Measurements from ENCODE around the gene TSNAX.
"Not testable (repeated sequence)": the region's sequence is repeated elsewhere in the genome, so short reads cannot be mapped to it uniquely, and the experiment has no call there.

TSNAX gene

DNA sequence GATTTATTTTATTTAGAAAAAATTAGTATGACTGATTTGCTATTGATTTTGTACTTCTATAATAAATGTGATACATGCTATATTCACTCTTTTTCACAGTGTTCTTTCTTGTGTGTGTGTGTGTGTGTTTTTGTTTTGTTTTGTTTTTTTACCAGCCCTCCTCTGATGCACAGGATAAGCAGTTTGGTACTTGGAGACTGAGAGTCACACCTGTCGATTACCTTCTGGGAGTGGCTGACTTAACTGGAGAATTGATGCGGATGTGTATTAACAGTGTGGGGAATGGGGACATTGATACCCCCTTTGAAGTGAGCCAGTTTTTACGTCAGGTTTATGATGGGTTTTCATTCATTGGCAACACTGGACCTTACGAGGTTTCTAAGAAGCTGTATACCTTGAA is 35.9 kb downstream of the TSNAX start:
- DNase-seq, result no peak

DNA sequence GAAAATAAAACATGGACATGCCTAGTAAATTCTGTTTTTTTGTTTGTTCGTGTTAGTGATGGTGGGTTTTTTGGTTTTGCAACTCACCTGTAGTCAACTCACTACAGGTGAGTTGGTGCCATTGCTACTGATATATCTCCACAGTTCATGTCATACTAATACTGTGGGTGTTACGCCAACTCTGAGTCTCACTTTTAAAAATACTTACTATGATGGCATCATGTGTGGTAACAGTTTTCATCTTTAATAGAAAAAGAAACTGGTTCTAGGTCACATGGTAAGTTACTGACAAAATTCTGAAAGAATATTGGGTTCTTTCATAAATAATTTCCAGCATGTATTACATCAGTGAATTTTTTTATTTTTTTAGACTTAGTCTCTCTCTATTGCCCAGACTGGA is 38.0 kb downstream of the TSNAX start:
- DNase-seq, result no peak

DNA sequence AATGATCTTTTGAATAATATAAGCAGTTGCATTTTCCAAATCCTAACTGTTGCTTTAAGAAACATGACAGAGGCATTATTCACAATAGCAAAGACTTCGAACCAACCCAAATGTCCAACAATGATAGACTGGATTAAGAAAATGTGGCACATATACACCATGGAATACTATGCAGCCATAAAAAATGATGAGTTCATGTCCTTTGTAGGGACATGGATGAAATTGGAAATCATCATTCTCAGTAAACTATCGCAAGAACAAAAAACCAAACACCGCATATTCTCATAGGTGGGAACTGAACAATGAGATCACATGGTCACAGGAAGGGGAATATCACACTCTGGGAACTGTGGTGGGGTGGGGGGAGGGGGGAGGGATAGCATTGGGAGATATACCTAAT is 41.8 kb downstream of the TSNAX start:
- DNase-seq, result not testable (repeated sequence)

DNA sequence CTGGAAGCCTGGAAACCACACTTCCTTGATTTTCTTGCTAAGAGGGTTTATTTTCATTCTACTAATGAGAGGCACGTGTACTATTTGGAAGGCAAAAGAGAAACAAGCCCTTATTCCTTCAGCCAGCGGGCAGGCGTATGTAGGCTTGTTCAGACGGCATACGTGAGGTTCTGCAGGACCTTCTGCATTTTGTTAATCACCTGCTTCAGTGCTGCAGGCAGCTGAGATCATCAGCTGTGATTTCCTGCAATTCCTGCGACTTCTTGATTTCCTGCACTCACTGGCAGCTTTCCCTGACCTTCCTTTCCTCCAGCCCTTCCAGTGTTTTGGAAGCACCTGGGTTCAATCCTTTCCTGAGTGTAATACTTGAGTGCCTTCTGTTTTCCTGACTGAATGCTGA is 43.4 kb downstream of the TSNAX start:
- no peak for DNase-seq

DNA sequence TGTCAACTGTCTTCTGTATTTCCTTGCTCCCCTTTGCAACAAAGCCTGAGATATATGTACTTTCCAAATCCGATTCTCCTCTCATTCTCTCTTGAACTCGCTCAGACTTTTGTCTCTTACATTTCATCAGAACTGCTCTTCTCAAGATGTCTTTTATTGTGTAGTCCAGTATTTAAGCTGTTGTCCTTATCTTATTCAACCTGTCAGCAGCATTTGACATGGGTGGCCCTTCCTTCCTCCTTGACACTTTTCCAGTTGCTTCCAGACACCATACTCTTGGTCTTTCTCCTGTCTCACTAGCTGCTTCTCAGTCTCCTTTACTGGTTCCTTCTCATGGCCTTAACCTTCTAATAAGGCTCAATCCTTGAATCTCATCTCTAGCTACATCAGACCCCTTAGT is 47.0 kb downstream of the TSNAX start:
- no peak for DNase-seq

DNA sequence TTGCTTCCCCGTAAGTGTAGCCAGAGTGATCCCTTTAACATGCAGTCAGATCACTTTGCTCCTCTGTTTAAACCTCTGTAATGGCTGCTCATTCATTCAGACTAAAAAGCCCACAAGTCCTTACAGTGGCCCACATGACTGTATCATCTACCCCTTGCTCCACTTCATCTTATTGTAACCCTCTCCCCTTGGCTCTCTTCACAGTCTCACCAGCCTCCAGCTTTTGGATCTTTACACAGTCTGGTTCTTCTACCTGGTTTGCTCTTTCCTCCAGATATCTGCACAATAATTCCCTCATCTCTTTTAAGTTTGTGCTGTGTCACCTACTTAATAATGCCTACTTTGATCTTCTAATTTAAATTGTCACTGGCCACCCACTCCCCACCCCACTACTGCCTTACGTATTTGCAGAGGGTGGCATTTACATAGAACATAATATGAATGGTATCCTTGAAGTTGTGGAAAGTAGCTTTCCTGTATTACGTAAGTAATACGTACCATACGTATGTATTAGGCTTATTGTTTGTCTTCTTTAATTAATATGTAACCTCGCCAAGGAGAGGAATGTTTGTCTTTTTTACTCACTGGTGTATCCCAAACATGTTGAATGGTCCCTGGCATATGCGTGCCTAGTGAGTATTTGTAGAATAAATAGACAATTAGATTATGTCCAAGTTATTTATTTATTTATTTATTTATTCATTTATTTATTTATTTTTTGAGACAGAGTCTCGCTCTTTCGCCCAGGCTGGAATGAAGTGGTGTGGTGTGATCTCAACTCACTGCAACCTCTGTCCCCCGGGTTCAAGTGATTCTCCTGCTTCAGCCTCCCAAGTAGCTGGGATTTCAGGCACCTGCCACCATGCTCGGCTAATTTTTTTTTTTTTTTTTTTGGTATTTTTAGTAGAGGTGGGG is 48.6 kb downstream of the TSNAX start:
- no peak for DNase-seq

DNA sequence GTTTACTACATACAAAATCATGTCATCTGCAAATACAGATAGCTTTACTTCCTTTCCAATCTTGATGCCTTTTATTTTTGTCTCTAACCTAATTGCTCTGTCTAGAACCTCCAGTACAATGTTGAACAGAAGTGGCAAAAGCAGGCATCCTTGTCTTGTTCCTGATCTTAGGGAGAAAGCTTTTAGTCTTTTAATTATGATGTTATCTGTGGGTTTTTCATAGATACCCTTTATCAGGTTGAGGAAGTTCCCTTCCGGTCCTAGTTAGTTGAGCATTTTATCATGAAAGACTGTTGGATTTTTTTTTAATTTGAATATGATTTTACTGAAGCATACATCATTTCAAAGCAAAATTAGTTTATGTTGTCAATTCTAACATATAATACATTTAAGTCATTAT is 52.4 kb downstream of the TSNAX start:
- DNase-seq, result no peak

DNA sequence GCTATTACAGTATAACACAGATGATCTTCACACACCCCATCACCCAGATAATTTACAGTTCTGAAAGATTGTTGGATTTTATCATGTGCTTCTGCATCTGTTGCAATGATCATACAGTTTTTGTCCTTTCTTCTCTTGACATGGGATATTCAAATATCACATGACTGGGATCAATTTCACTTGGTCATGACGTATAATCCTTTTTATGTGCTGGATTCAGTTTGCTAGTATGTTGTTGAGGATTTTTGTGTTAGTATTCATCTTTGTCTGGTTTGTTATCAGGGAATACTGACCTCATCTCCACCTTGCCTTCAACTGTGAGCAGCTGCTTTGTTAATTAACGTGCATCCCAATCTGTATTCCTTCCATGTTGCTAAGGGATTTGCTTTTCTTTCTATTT is 53.4 kb downstream of the TSNAX start:
- DNase-seq, result no peak

DNA sequence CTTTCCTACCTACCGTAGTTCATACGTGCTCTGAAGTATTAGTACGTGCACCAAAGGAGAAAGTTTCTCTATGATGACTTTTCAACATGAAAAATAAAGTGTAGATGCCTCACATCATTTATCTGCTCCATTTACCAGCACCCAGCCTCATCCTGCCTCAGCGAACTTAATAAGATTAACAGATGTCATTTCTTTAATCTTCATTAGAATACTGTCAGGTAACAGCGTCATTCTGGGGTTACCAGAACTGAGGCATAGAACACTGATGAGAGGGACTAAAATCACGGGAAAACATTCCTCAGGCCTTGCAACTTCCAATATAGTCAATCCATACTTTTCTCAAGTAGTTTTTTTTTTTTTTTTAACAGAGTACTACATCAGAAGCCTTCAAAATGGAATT is 54.9 kb downstream of the TSNAX start:
- no peak for DNase-seq

DNA sequence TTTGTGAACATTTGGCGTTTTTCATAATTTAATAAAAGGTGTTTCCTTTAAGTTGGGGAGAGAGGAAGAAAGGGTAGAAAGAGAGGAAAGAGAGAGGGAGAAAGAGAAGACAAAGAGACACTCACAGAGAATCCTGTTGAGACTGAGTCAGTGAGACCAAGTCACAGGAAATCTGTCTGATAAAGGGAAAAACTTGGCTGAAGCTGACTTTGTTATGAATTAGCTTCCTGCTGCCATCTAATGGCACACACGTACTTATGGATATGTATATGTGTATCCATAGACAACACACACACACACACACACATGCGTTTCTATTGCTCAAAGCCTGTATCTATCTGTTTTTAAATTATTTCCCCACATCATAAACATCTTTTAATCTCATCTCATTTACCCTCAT is 55.6 kb downstream of the TSNAX start:
- DNase-seq, result peak; percentile 27

DNA sequence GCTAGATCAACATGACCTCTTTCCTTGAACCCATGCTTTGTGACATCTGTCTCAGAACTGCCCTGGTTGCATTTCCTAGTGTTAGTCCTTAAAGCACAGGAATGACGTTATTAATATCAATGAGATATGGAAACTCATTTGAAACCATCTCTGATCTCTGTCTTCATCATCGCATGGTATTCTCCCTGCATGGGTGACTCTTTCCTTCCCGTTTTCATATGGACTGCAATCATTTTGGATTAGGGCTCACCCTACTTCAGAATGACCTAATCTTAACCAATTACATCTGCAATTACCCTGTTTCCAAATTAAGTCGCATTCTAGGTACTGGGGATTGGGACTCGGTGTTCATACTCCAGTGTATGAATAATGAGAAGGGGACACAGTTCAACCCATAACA is 56.5 kb downstream of the TSNAX start:
- no peak for DNase-seq

DNA sequence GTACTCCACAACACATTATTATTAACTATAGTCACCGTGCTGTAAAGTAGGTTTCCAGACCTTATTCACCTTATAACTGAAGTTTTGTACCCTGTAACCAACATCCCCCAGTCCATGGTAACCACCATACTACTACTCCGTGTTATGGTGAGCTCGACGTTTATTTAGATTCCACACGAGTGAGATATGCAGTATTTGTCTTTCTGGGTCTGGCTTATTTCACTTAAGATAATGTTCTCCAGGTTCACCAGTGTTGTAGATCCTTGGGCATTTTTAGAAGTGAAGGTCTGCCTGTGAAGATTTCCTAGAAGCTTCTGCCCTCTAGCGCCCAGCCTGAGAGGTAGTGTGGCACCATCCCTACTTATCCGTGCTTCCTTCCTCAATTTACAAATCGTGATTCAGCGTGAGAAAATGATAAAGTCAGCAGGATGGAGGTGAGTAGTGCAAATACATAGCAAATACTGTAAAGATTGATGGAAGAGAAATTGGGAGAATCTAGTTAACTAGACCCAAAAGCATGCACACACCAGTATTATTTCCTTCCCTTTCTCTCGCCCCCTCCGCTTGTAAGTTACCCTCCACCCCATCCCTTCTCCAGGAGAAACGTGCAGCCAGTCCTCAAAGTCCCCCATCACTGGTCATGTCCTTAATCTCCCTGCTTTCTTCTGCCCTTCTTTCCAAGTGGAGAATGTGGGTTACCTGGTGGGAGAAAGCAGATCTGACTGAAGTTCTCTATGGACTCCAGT is 62.2 kb downstream of the TSNAX start:
- no peak for DNase-seq

DNA sequence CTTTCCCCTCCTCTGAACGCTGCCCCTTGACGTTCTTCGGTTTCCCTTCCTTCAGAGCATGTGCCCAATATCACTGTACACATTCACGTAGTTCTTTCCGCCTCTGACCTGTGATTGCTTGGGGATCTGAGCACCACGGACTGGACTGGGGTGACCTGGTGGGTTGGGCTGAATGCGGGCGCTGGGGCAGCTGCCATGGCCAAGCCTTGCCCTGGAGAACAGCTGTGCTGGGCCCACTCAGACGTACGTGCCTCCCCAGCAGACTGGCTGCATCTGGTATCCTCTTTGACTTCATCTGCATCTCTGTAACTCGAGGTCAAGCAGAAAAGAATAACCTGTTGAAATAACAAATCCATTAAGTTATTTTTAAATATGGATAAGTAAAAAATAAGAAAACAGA is 63.0 kb downstream of the TSNAX start:
- no peak for DNase-seq

DNA sequence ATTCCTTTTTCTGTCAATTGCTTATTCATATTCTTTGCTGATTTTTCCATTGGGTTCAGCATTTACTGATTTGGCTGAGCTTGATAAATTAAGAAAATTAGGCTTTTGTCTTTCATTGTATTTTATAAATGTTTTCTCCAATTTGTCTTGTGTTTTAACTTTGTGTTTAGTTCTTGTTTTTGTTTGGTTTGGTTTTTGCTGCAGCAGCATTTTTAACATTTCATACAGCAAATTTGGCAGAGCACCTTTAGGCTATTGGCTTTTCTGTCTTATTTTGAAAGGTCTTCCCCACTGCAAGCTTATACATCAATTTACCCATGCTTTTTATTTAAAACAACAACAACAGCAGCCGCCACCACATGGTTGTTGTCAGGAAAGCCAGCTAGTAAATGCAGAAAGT is 64.3 kb downstream of the TSNAX start:
- no peak for DNase-seq

DNA sequence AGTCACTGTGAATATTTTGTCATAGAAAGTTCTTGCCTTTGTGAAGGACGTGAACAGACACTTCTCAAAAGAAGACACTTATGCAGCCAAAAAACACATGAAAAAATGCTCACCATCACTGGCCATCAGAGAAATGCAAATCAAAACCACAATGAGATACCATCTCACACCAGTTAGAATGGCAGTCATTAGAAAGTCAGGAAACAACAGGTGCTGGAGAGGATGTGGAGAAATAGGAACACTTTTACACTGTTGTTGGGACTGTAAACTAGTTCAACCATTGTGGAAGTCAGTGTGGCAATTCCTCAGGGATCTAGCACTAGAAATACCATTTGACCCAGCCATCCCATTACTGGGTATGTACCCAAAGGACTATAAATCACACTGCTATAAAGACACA is 64.8 kb downstream of the TSNAX start:
- DNase-seq, result not testable (repeated sequence)

DNA sequence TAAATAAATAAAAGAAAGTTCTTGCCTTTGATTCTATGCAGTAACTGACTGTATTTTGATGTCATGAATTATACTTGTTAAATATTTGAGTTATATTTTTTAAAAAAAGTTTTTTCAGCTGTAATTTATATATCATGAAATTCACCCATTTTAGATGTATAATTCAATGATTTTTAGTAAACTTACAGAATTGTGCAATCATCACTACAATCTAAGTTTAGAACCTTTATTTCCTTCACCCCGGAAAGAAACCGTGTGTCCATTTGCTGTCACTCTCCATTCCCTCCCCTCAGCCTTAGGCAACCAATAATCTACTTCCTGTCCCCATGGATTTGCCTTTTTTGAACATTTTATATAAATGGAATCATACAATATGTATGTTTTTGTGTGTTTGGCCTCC is 65.7 kb downstream of the TSNAX start:
- no peak for DNase-seq

DNA sequence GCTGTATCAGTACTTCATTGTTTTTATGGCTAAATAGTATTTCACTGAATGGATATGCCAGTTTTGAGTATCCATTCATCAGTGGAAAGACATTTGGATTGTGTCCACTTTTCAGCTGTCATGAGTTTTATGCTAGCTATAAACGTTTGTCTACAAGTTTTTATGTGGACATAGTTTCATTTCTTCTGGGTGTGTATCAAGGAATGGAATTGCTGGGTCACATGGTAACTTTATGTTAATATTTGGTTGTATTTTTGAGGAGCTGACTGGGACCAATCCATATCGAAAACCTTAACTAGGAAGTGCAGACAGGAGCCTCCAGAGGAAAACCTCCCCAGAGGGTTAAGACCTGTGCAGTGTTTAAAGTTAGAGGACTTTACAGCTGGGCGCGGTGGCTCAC is 66.3 kb downstream of the TSNAX start:
- DNase-seq, result no peak

DNA sequence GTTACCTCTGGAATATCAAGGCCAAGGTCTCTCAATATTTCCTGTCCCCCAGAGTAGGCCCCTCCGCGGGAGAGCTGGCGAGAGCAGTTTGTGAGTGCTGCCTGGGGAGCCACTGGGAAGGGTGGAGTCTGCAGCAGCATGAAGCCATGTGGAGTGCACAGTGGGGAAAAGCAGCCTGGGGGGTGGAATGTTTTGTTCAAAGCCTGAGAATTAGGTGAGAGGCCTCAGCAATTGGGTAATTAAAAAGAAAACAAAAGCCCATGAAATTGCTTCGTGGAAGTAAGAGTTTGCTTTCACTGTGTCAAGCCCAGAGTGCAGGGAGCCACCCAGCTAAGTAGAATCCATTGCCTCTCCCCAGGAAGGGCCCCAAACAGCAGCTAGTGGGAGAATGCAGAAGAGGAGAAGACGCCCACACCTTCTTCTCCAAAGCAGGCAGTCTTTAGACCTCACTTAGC is 67.9 kb downstream of the TSNAX start:
- DNase-seq, result no peak

DNA sequence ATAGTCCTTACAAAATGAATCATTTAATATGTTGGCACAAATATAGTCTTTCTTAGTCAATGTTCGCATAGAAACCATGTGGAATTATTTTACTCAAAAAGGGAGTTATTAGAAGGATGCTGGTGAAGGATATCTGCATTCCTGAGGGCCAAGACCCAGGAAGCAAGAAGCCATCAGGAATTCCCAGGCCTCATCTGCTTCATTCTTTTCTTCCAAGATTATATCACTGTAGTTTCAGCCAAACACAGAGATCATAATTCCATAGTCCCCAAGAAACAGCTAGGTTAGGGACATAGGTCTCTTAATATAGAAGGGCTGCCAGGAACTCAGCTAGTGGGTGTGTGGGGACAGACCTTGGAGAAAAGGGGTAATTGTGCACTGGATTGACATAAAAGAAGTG is 69.5 kb downstream of the TSNAX start:
- DNase-seq, result no peak

DNA sequence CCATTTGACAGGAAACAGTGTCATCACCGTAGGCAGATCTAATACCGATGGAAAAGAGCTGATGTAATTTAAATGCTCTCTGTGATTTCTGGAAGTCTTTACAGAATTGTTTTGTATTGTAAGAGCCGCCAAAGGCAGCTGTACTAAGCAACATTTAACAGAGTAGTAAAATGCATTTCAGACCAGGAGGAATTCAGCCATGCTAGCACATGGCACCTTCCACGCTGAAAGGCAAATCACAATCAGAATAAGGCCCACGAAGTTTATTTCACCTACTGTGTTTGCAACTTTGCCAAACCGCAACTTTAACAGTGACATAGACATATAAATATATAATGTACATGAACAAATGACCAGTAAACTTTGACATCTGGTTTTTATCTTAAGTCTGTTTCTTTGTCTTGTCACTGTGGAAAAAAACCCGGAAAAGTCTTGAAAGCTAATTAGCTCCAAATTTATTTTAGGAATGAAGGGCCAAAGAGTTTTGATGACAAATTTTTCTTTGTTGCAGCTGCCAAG is 72.0 kb downstream of the TSNAX start:
- DNase-seq, result no peak

DNA sequence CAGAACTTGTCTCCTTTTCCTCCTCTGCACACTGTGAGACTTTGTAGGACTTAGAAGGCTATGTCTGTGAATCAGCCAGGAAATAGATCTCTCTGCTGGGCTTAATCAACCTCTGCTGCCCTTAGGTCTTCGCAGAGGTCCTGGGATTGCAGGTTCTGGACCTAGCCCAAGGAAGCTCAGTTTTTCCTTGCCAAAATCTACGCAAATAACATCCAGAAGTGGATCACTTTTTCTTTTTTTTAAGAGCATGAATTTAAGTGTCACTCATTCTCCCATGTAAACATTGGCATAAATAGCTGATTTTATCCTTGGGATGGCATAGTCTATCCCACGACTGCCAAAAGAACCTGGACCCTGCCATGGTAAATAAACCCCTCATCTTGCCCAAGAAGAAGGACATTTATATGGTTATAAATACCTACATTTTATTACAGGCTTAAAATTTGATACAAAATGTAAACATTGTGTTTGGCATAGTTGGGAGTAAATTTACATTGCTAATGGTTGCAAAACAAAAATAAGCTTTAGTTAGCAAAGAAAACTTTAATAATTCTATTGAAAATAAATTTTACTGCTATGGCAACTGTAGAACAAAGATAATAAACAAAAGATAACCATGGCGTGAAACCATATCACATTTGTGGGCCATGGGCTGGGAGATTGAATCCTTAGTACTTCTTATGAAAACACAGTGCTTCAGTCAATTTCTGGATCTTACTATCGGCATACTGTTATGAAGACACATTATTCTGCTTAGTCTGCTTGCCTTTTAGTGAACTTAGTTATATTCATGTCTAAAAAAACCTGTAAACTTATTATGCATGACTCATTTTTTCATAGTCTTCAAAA is 73.6 kb downstream of the TSNAX start:
- DNase-seq, result no peak

DNA sequence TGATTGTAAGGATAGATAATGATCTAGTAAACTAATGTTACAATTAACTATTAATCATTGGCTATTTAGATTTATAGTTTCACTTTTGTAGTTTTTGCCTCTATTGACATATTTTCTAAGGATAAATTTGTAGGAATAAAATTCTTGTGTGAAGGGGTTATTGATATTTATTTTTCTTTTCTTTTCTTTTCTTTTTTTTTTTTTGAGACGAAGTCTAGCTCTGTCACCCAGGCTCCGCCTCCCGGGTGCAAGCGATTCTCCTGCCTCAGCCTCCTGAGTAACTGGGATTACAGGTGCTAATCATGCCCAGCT is 74.2 kb downstream of the TSNAX start:
- no peak for DNase-seq

DNA sequence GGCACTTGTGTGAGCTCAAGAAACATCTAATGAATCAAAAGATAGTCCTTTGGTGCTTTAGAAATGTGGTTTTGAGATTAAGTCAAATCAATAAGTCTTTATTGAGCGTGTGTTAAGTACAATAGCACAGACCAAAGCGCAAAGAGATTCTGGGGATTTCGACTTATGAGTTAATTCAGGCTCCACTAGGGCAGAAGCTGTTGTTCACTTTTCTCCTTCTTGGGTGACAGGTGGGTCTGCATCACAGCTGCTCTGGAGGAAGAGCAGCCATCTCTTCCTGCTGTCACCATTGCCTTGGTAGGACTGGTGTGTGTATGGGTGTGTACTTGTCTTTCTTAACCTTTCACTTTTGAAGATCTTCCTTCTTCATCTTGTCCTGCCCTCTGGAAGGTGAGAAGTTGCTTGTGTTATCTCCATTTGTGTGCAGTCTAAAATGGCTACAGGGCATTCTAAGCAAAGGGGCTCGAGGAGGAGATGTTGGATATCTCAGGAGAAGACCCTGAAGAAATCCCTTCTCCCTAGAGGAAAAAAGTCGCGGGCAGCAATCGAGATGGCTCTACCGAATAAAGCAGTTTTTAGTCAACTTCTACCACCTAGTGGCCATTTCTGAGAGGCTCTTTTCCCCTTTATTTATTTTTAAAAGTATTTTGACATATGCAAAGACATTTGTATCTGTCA is 75.3 kb downstream of the TSNAX start:
- DNase-seq, result peak; percentile 65

Measured in NCI-H2081 treated with DMSO at 0.1 percent for 48 hours (cell line).